T-helper 1 cell treated with Interleukin-12 subunit alpha and Interleukin-12 subunit beta and Interleukin-4 antibody, amounts not matched to agents 30 ng/mL and 1 ng/mL, for 36 hours (primary cell): ENCODE measurements around the gene CHST3. TPM values are rescaled to one million over a fixed set of nuclear protein-coding genes. Genes with fewer than 3 reads are reported as not detected.
"Not testable (repeated sequence)": the region's sequence is repeated elsewhere in the genome, so short reads cannot be mapped to it uniquely, and the experiment has no call there.

Experiments used
- intact Hi-C: fragments of 100-400 bp; cut with micrococcal nuclease; formaldehyde crosslinking; loops from one replicate; pipeline ENCODE4 v1.15.1; 2024
- total RNA-seq: library from RNA; stranded (reverse); gene quantifications from 2 replicates; pipeline ENCODE4 v1.2.3, GENCODE V29; 2022

Gene CHST3
- total RNA-seq, 1 donor from 2014 or later: not detected

- intact Hi-C loops: not testable (repeated sequence)
Measured at GRCh38 chr10:71988895-71989294, 24.7 kb downstream of the CHST3 start.

- intact Hi-C loops: no loop called here
Measured at GRCh38 chr10:71989661-71990454, 25.7 kb downstream of the CHST3 start.

GRCh38 chr10:71990706-71991269, 26.6 kb downstream of the CHST3 start:
- intact Hi-C loops: no loop called here

- intact Hi-C loops: no loop called here
Measured at GRCh38 chr10:71995449-71995848, 31.3 kb downstream of the CHST3 start.

- intact Hi-C loops: no loop called here
Measured at GRCh38 chr10:71995887-71996575, 31.8 kb downstream of the CHST3 start.

- intact Hi-C loops: no loop called here
Measured at GRCh38 chr10:71996592-71997371, 32.6 kb downstream of the CHST3 start.

- intact Hi-C loops: no loop called here
Measured at GRCh38 chr10:71998119-71998839, 34.1 kb downstream of the CHST3 start.

- intact Hi-C loops: no loop called here
Measured at GRCh38 chr10:71998840-71999194, 34.6 kb downstream of the CHST3 start.

GRCh38 chr10:71999360-72000072, 35.3 kb downstream of the CHST3 start:
- intact Hi-C loops: no loop called here

- intact Hi-C loops: no loop called here
Measured at GRCh38 chr10:72000073-72001032, 36.2 kb downstream of the CHST3 start.

- intact Hi-C loops: no loop called here
Measured at GRCh38 chr10:72001033-72001395, 36.8 kb downstream of the CHST3 start.

GRCh38 chr10:72002354-72003295, 38.4 kb downstream of the CHST3 start:
- intact Hi-C loops: no loop called here

- intact Hi-C loops: no loop called here
Measured at GRCh38 chr10:72006026-72006425, 41.8 kb downstream of the CHST3 start.

GRCh38 chr10:72007246-72007892, 43.2 kb downstream of the CHST3 start:
- intact Hi-C loops: no loop called here

- intact Hi-C loops: no loop called here
Measured at GRCh38 chr10:72008096-72008981, 44.1 kb downstream of the CHST3 start.

GRCh38 chr10:72009051-72009424, 44.8 kb downstream of the CHST3 start:
- intact Hi-C loops: no loop called here
